Mucosa of stomach (tissue), 1 donor: ENCODE data around the gene SMIM28.

Experiments used
- H3K27me3 ChIP-seq: one replicate; pipeline ENCODE4 v1.7.0; 2013; ENCODE audit warnings: mild to moderate bottlenecking, low read length; ENCODE audit not compliant: control insufficient read depth, insufficient read depth
- H3K36me3 ChIP-seq: one replicate; pipeline ENCODE4 v1.7.0; 2013; ENCODE audit warnings: low read length; ENCODE audit not compliant: control insufficient read depth, insufficient read depth
- H3K4me1 ChIP-seq: one replicate; pipeline ENCODE4 v1.7.0; 2013; ENCODE audit warnings: mild to moderate bottlenecking, low read length; ENCODE audit not compliant: control insufficient read depth, insufficient read depth
- H3K4me3 ChIP-seq: one replicate; pipeline ENCODE4 v1.7.0; 2013; ENCODE audit warnings: low read length
- H3K9ac ChIP-seq: one replicate; pipeline ENCODE4 v1.7.0; 2013; ENCODE audit warnings: mild to moderate bottlenecking, low read length, moderate library complexity
- H3K9me3 ChIP-seq: one replicate; pipeline ENCODE4 v1.7.0; 2013; ENCODE audit warnings: mild to moderate bottlenecking, low read length, moderate library complexity; ENCODE audit not compliant: control insufficient read depth
- donor health status: Pancreatic carcinoma.

The SMIM28 gene

DNA sequence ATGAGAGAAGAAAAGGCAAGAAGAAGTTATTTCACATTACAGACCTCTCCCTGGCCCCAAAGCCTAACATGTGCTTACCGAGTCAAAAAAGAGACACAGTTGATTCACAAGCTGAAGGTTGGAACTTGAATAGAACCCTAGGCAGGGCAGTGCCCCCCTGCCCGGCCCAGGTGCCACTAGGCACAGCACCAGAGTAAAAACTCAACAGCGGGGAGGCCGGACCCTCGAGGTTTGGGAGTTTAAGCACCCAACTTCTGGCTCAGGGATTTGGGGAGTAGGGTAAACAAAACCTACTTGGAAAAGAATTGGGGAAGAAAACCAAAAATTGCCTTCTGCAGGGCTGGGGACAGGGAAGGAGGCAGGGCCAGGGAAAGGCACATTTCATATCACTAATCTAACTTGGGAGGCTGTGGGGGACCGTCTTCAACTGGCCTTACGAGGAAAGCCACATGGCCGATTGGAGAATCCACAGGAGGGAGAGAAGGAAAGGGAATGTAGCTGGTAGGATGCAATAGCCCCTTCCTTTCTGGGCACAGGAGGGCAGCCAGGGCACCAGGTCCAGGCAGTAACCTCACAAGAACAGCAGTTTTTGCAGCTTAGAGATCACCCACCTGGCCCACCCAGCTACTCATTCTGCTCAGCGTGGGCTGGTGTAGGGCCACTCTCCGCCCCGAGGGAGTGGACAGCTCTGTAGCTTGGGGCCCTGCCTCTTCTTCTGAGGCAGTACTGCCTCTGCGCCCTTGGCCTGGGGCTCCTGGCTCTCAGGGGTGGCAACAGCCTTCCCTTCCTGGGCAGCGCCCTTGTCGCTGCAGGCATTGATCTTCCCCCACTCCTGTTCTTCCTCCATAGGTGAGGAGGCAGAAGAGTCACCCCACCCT is 24.5 kb downstream of the SMIM28 start:
- no peaks in the 10 kb centered on the region for H3K36me3 ChIP-seq
- H3K4me3 ChIP-seq: no peak overlapping the region
- no peaks in the 10 kb centered on the region for H3K9me3 ChIP-seq
- no peaks in the 10 kb centered on the region for H3K27me3 ChIP-seq
- peaks cover 5% of the 10 kb centered on the region for H3K4me1 ChIP-seq
- H3K9ac ChIP-seq: no peak overlapping the region

DNA sequence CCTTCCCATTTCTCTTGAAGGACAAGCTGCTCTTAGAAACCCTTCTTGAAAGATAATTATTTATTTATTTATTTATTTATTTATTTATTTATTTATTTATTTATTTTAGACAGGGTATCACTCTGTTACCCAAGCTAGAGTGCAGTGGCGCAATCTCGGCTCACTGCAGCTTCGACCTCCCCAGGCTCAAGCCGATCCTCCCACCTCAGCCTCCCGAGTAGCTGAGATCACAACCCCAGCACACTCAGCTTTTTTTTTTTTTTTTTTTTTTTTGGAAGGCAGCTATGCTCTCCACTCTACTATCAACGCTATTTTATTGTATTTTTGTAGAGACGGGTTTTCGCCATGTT is 25.1 kb downstream of the SMIM28 start:
- peak overlapping the region; percentile 29 for H3K4me3 ChIP-seq
- H3K9me3 ChIP-seq: no peaks in the 10 kb centered on the region
- peak overlapping the region; percentile 95 for H3K9ac ChIP-seq

DNA sequence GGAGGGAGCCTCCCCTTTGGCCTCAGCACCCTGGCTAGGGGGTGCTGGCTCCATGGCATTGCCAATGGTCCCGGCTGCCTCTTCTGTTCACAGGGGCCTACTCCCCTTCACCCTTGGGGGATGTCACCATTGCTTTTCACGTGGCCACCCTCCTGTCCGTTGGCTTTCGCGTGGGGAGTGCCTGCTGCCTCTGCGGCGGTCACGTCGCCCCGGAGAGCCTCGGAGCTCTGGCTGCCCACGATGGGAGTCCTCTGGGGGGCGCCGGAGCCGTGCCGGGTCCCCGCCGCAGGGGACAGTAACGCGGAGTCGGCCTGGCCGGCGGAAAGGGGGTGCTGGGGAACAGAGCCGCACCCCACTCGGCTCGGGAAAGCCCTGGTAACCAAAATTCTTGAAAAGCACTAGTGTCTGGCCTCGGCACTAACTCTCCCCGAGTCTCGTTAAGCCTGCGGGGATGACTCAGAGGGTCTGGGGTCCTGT is 25.7 kb downstream of the SMIM28 start:
- Histone ChIP-seq H3K36me3 (no peaks in the 10 kb centered on the region), H3K9ac (peak overlapping the region; percentile 95), H3K9me3 (no peaks in the 10 kb centered on the region), H3K4me3 (peak overlapping the region; percentile 29), H3K4me1 (peaks cover 5% of the 10 kb centered on the region), H3K27me3 (no peaks in the 10 kb centered on the region)

More for the DNA sequence above, 25.1 kb downstream of the SMIM28 start:
- Histone ChIP-seq H3K36me3 (no peaks in the 10 kb centered on the region), H3K4me1 (peaks cover 5% of the 10 kb centered on the region), H3K27me3 (no peaks in the 10 kb centered on the region)

DNA sequence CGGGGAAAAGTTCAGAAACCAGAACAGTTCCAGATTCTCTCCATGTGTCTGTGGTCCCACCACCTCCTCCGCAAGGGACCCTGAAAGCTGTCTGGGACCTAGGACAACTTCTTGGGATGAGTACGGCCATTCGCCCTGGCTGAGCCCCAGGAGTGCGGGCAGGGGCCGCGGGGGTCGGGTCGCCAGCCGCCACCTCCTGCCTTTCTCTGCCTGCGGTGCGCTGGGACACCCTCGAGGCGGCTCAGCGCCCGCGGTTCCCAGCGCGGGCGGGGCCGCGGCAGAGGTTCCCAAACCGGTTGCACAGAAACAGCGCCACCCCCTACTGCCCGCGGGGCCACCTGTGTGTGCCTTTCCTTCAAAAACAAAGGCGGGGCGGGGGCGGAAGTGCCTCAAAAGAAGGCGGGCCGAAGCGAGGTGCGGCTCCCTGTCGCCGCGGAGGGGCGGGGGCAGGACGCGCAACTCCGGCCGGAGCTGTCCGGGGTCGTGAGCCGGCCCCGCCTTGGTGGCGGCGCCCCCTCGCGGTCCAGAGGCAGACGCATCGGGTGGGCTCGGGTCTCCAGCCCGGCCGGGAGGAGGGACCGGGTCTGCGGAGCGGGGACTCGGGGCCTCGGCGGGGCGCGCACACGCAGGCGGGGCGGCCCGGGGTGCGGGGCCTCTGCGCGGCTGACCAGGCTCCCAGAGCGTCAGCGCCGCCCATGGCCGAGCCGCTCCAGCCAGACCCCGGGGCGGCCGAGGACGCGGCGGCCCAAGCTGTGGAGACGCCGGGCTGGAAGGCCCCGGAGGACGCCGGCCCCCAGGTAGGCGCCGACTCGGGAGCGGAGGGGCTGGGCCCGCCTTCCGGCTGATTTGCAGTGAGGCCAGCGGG is 26.3 kb downstream of the SMIM28 start, which contains the start of gene HEBP2:
Gene HEBP2, plus strand, starts transcription at position 423 of the 865 bp plus-strand sequence. Its CDS starts 273 bp downstream, at position 696.
- peak within 1 kb of the TSS; percentile 95 for H3K9ac ChIP-seq
- H3K27me3 ChIP-seq: no peaks in the 10 kb centered on the region
- peaks cover 5% of the 10 kb centered on the region for H3K4me1 ChIP-seq
- peak within 1 kb of the TSS; percentile 88 for H3K4me3 ChIP-seq
- H3K9me3 ChIP-seq: no peaks in the 10 kb centered on the region
- H3K36me3 ChIP-seq: no peaks in the 10 kb centered on the region

DNA sequence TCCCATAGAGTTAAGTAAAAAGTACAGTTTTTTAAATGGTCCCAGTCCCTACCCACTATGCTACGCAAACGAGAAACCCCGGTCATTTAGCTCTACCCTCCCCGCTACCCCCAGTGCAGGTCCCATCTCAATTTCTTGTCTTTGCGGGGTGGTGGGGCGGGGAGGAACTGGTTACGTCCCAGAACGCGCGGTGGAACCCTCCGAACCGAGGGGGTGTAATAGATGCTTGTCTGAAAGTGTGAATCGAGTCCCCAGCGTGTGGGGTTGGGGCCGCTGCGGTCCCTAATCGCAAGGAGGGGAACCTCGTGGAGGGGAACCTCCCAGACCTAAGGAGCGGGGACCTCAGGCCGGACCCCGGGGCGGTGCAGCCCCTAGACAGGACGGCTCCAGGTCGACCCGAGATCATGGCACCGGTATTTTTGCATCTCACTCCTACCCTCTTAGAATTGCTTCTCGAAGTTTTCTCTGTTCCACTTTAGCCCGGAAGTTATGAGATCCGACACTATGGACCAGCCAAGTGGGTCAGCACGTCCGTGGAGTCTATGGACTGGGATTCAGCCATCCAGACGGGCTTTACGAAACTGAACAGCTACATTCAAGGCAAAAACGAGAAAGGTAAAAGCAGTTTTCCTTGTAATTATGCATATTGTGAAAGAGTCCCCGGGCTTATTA is 27.1 kb downstream of the SMIM28 start:
- peaks cover 5% of the 10 kb centered on the region for H3K4me1 ChIP-seq
- no peaks in the 10 kb centered on the region for H3K27me3 ChIP-seq
- no peaks in the 10 kb centered on the region for H3K36me3 ChIP-seq
- no peaks in the 10 kb centered on the region for H3K9me3 ChIP-seq
- H3K4me3 ChIP-seq: peak overlapping the region; percentile 88
- H3K9ac ChIP-seq: peak overlapping the region; percentile 95

DNA sequence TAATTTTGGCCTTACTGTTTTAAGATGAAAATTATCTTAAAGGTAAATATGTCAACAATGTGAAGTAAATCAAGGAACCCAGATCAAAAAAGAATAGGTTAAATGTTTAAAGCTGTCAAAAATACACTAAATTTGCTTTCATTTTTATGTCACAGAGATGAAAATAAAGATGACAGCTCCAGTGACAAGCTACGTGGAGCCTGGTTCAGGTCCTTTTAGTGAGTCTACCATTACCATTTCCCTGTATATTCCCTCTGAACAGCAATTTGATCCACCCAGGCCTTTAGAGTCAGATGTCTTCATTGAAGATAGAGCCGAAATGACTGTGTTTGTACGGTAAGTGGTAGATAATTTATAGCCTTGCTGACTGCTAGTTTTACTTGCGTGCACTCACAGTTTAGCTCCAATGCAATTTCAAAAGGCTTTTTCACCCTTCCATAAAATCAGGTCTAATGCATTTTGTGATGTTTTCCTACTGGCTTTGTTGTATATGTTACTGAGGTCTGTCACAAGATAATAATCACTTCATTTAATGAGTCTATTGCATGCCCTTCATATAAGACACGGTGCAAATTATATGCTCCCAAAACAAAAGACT is 28.2 kb downstream of the SMIM28 start:
- Histone ChIP-seq H3K4me3 (no peak overlapping the region), H3K9me3 (no peaks in the 10 kb centered on the region), H3K27me3 (no peaks in the 10 kb centered on the region), H3K4me1 (peaks cover 5% of the 10 kb centered on the region), H3K36me3 (no peaks in the 10 kb centered on the region), H3K9ac (peak overlapping the region; percentile 95)

DNA sequence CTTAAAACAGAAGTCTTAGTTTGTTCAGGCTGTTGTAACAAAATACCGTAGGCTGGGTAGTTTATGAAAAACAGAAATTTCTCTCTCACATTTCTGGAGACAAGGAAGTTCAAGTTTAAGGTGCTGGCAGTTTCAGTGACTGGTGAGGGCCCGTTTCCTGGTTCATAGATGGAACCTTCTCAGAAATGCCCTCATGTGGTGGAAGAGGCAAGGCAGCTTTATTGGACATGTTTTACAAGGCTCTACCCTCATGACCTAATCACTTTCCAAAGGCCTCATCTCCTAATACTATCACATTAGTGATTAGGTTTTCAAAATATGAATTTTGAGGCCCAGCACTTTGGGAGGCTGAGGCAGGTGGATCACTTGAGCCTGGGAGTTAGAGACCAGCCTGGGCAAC is 28.7 kb downstream of the SMIM28 start:
- H3K36me3 ChIP-seq: no peaks in the 10 kb centered on the region
- H3K4me3 ChIP-seq: no peak overlapping the region
- H3K9me3 ChIP-seq: no peaks in the 10 kb centered on the region
- no peaks in the 10 kb centered on the region for H3K27me3 ChIP-seq
- H3K9ac ChIP-seq: no peak overlapping the region
- H3K4me1 ChIP-seq: peaks cover 5% of the 10 kb centered on the region

DNA sequence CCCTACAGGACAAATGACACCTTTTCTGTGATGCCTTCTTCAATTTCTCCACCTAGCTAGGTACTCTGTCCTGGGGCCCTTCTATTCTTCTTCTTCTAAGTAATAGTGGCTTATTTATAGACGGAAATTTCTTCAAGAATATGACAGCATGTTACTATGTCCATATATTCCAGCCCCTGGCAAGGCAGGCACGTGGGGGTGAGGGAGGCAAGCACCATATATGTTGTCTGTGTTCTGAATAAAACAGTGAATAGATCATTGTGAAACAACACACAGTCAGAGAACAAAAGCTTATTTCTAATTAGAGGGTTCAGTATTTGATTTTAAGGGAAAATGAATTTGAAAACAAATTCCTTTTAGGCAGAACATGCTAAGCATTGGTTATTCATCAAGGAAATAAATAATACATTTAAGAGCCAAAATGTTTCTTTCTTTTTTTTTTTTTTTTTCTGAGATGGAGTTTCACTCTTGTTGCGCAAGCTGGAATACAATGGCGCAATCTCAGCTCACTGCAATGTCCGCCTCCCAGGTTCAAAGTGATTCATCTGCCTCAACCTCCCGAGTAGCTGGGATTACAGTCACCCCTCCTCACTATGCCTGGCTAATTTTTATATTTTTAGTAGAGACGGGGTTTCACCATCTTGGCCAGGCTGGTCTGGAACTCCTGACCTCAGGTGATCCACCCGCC is 32.5 kb downstream of the SMIM28 start:
- peaks cover 7% of the 10 kb centered on the region for H3K36me3 ChIP-seq

DNA sequence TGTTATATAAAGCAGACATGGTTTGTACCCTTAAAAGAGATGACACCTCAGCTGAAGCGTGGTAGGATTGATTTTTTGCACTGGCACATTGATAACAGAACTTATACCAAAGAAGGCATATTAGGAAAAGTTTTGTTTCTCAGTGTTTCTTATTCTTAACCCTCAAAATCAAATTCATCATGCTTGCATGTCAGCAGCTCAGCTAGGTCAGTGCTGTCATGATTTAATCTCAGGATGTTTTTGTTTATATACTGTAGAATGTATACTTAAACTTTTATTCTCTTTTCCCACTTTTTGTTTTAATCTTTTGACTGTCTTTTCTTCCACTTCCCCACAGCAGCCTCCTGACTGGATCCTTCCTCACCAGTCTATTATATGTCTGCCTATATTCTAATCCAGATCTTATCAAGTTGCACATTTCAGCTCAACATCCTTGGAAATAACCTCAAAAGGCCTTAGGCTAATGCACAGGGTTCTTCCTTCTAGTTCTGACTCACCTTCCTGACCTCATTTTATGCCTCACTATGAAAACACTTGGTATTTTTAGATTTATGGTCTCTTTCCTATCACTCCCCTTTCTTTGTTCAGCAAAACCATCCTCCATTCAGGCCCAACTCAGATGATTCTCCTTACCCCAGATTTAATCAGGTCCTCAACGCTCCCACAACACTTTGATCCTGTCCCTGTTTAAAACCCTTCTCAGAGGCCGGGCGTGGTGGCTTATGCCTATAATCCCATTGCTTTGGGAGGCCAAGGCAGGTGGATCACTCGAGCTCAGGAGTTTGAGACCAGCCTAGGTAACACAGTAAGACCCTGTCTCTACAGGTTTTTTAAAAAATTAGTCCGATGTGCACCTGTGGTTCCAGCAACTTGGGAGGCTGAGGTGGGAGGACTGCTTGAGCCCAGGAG is 33.5 kb downstream of the SMIM28 start:
- no peak overlapping the region for H3K4me3 ChIP-seq
- no peaks in the 10 kb centered on the region for H3K9me3 ChIP-seq
- H3K27me3 ChIP-seq: no peaks in the 10 kb centered on the region

More for the DNA sequence above, 32.5 kb downstream of the SMIM28 start:
- H3K9ac ChIP-seq: no peak overlapping the region
- H3K4me1 ChIP-seq: no peaks in the 10 kb centered on the region
- no peaks in the 10 kb centered on the region for H3K27me3 ChIP-seq
- no peaks in the 10 kb centered on the region for H3K9me3 ChIP-seq
- H3K4me3 ChIP-seq: no peak overlapping the region

DNA sequence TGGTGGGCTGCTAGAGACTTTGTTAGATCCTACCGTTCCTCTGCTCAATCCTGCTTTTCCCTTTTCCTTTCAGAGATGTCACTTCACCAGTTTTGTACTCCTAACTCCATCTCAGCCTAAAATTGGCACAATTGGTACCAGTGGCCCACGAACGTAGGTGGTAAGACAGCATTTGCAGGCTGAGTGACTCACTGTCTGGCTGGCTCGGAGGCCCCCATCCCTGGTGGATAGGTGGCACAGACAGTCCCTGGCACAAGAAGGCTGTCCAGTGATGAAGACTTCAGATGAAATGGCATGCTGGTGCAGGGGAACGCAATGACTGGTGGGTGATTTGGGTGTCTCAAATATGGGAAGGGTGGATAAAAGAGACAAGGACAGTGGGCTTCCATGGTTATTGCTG is 37.4 kb downstream of the SMIM28 start:
- no peaks in the 10 kb centered on the region for H3K4me1 ChIP-seq
- H3K4me3 ChIP-seq: no peak overlapping the region
- peaks cover 7% of the 10 kb centered on the region for H3K36me3 ChIP-seq
- no peaks in the 10 kb centered on the region for H3K27me3 ChIP-seq
- H3K9me3 ChIP-seq: no peaks in the 10 kb centered on the region
- no peak overlapping the region for H3K9ac ChIP-seq

More for the DNA sequence above, 33.5 kb downstream of the SMIM28 start:
- Histone ChIP-seq H3K36me3 (peaks cover 7% of the 10 kb centered on the region), H3K4me1 (no peaks in the 10 kb centered on the region), H3K9ac (no peak overlapping the region)
